DND-41 (cell line): ENCODE results near the gene FOXJ3.

Experiments
- ATAC-seq: fragments of 200-7000 bp; cut with Tn5 transposase; 3 replicates; pipeline ENCODE4 v1.9.1; 2021; ENCODE audit warnings: low read depth; ENCODE audit not compliant: insufficient read depth
- DNase-seq: peaks from one replicate; pipeline ENCODE4 v3.0.0-alpha.2; 2020
- H2AFZ ChIP-seq: 2 replicates; pipeline ENCODE4 v1.6.0; 2012; ENCODE audit warnings: low read depth, low read length
- H3K27ac ChIP-seq: 2 replicates; pipeline ENCODE4 v1.5.1; 2012; ENCODE audit warnings: low read length, inconsistent platforms
- H3K27me3 ChIP-seq: fragments of 200-600 bp; sonication (generic); 2 replicates; pipeline ENCODE4 v1.6.0; 2012; ENCODE audit warnings: low read length, mild to moderate bottlenecking, inconsistent platforms; ENCODE audit not compliant: insufficient read depth, poor library complexity
- H3K36me3 ChIP-seq: 2 replicates; pipeline ENCODE4 v1.5.1; 2012; ENCODE audit warnings: low read length, inconsistent platforms; ENCODE audit not compliant: insufficient read depth
- H3K4me1 ChIP-seq: 2 replicates; pipeline ENCODE4 v1.5.1; 2012; ENCODE audit warnings: mild to moderate bottlenecking, low read length; ENCODE audit not compliant: insufficient read depth
- H3K4me2 ChIP-seq: 2 replicates; pipeline ENCODE4 v1.6.0; 2012; ENCODE audit warnings: mild to moderate bottlenecking, moderate library complexity, low read length, inconsistent platforms; ENCODE audit not compliant: insufficient read depth
- H3K4me3 ChIP-seq, 2 experiments: fragments of 200-600 bp in 1 of 2; shearing (Covaris generic) in 1 of 2; 2 replicates each; pipeline ENCODE4 v1.5.1; 2012 to 2016; ENCODE audit warnings: inconsistent platforms in 2 of 2, low read length in 2 of 2, mild to moderate bottlenecking in 2 of 2, low read depth in 1 of 2, moderate library complexity in 1 of 2
- H3K79me2 ChIP-seq: 2 replicates; pipeline ENCODE4 v1.6.0; 2012; ENCODE audit warnings: low read length, inconsistent platforms; ENCODE audit not compliant: insufficient read depth
- H3K9ac ChIP-seq: 2 replicates; pipeline ENCODE4 v1.6.0; 2012; ENCODE audit warnings: low read depth, mild to moderate bottlenecking, inconsistent platforms, low read length, moderate library complexity
- H3K9me3 ChIP-seq: 2 replicates; pipeline ENCODE4 v1.5.1; 2012; ENCODE audit warnings: low read length, moderate library complexity, mild to moderate bottlenecking, inconsistent platforms; ENCODE audit not compliant: insufficient read depth, severe bottlenecking
- H4K20me1 ChIP-seq: 2 replicates; pipeline ENCODE4 v1.6.0; 2012; ENCODE audit warnings: low read length; ENCODE audit not compliant: insufficient read depth
- CTCF ChIP-seq: IDR thresholded peaks from 2 replicates; pipeline ENCODE4 v1.5.1; 2012; ENCODE audit warnings: borderline replicate concordance, low read length, moderate library complexity, mild to moderate bottlenecking; ENCODE audit not compliant: poor library complexity, severe bottlenecking; ENCODE audit errors: extremely low read depth
- EZH2 ChIP-seq: IDR thresholded peaks from 3 replicates; pipeline ENCODE4 v1.6.1; 2012; ENCODE audit warnings: borderline replicate concordance, low read depth, mild to moderate bottlenecking, moderate library complexity, low read length, inconsistent platforms; ENCODE audit not compliant: severe bottlenecking

FOXJ3 gene

DNA sequence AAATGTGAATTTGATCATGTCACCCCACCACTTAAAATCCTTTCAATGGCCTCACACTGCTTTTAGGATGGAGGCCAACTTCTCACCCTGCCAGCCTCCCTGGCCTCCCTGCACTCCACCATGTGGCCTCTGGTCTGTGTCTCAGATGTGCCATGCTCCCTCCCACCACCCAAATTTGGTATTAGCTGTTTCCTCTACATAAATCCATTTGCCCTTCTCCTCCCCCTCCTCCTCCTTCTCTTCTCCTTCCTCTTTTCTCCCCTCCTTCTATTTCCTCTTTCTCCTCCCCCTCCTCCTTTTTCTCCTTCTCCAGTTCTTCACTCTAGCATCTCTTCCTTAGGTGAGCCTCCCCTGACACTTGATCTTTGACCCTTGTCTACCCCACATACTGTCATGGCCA, 198.6 kb downstream of the FOXJ3 start:
- ATAC-seq (no peak), DNase-seq (no peak)
- H2AFZ ChIP-seq = no peak overlapping the region
- no peaks in the 10 kb centered on the region for H3K79me2 ChIP-seq
- H3K9ac ChIP-seq = no peak overlapping the region
- H3K4me1 ChIP-seq = no peaks in the 10 kb centered on the region
- no peaks in the 10 kb centered on the region for H3K36me3 ChIP-seq
- no peaks in the 10 kb centered on the region for H3K9me3 ChIP-seq
- TF ChIP-seq CTCF (no peak), EZH2 (no peak)
- H3K27ac ChIP-seq = no peak overlapping the region
- H3K4me3 ChIP-seq = no peak overlapping the region
- H3K4me2 ChIP-seq = no peak overlapping the region
- H4K20me1 ChIP-seq = no peaks in the 10 kb centered on the region
- no peaks in the 10 kb centered on the region for H3K27me3 ChIP-seq

GRCh38 chr1:42135426-42135825, 199.6 kb downstream of the FOXJ3 start:
- Histone ChIP-seq H3K27ac (no peak overlapping the region), H3K4me2 (no peak overlapping the region), H2AFZ (no peak overlapping the region), H3K4me3 (no peak overlapping the region), H3K9ac (no peak overlapping the region), H3K79me2 (no peaks in the 10 kb centered on the region), H3K9me3 (no peaks in the 10 kb centered on the region), H3K27me3 (no peaks in the 10 kb centered on the region), H3K36me3 (no peaks in the 10 kb centered on the region), H4K20me1 (no peaks in the 10 kb centered on the region), H3K4me1 (no peaks in the 10 kb centered on the region)
- no peak for ATAC-seq
- TF ChIP-seq CTCF = no peak
- no peak for TF ChIP-seq EZH2
- no peak for DNase-seq

GRCh38 chr1:42133809-42134526, 201.1 kb downstream of the FOXJ3 start:
- Histone ChIP-seq H3K4me1 (no peaks in the 10 kb centered on the region), H3K4me2 (no peak overlapping the region), H3K4me3 (no peak overlapping the region), H3K36me3 (no peaks in the 10 kb centered on the region), H3K9ac (no peak overlapping the region), H3K9me3 (no peaks in the 10 kb centered on the region), H2AFZ (no peak overlapping the region), H4K20me1 (no peaks in the 10 kb centered on the region), H3K27ac (no peak overlapping the region), H3K27me3 (no peaks in the 10 kb centered on the region), H3K79me2 (no peaks in the 10 kb centered on the region)
- TF ChIP-seq EZH2 = no peak
- DNase-seq (no peak), ATAC-seq (no peak)

- Histone ChIP-seq H3K9ac (no peak overlapping the region), H3K36me3 (no peaks in the 10 kb centered on the region)
These were observed 201.6 kb downstream of the FOXJ3 start for GRCh38 chr1:42133390-42133789.

More at GRCh38 chr1:42133390-42133789, 201.6 kb downstream of the FOXJ3 start:
- ATAC-seq = no peak
- DNase-seq = no peak
- Histone ChIP-seq H3K79me2 (no peaks in the 10 kb centered on the region), H3K4me1 (no peaks in the 10 kb centered on the region), H3K4me3 (no peak overlapping the region), H4K20me1 (no peaks in the 10 kb centered on the region), H3K4me2 (no peak overlapping the region), H3K27ac (no peak overlapping the region), H3K27me3 (no peaks in the 10 kb centered on the region), H3K9me3 (no peaks in the 10 kb centered on the region), H2AFZ (no peak overlapping the region)
- TF ChIP-seq CTCF (no peak), EZH2 (no peak)
